GM23248 (cell line): Measurements from ENCODE around the gene TNNI3. TPM values are rescaled to one million over a fixed set of nuclear protein-coding genes. Genes with fewer than 3 reads are reported as not detected.

Experiments used
- DNase-seq: peaks from one replicate; pipeline ENCODE4 v3.0.0-alpha.2; 2015
- H2AFZ ChIP-seq: fragments of 200-600 bp; sonication (generic); 2 replicates; pipeline ENCODE4 v1.6.1; 2016; ENCODE audit warnings: antibody characterized with exemption
- H3F3A ChIP-seq: fragments of 200-600 bp; sonication (generic); 2 replicates; pipeline ENCODE4 v1.6.1; 2016; ENCODE audit warnings: mild to moderate bottlenecking, antibody characterized with exemption, mixed run types; ENCODE audit not compliant: insufficient read depth
- H3K27ac ChIP-seq: fragments of 200-600 bp; sonication (generic); 2 replicates; pipeline ENCODE4 v1.5.1; 2016; ENCODE audit warnings: mild to moderate bottlenecking
- H3K27me3 ChIP-seq: fragments of 200-600 bp; sonication (generic); replicated peaks from 2 replicates; pipeline ENCODE4 v1.6.1; 2016; ENCODE audit warnings: mild to moderate bottlenecking; ENCODE audit not compliant: insufficient read depth
- H3K36me3 ChIP-seq: fragments of 200-600 bp; sonication (generic); 2 replicates; pipeline ENCODE4 v1.6.1; 2016; ENCODE audit warnings: low read depth, mild to moderate bottlenecking
- H3K4me1 ChIP-seq: fragments of 200-600 bp; sonication (generic); 2 replicates; pipeline ENCODE4 v1.6.1; 2016; ENCODE audit warnings: mild to moderate bottlenecking; ENCODE audit not compliant: insufficient read depth
- H3K4me2 ChIP-seq: fragments of 200-600 bp; sonication (generic); one replicate; pipeline ENCODE4 v1.6.1; 2016; ENCODE audit warnings: mild to moderate bottlenecking; ENCODE audit not compliant: unreplicated experiment
- H3K4me3 ChIP-seq: fragments of 200-600 bp; sonication (generic); 2 replicates; pipeline ENCODE4 v1.5.1; 2016; ENCODE audit warnings: mild to moderate bottlenecking
- H3K79me2 ChIP-seq: fragments of 200-600 bp; sonication (generic); 2 replicates; pipeline ENCODE4 v1.6.1; 2016; ENCODE audit warnings: mild to moderate bottlenecking; ENCODE audit not compliant: insufficient read depth
- H3K9ac ChIP-seq: fragments of 200-600 bp; sonication (generic); 2 replicates; pipeline ENCODE4 v1.6.1; 2016; ENCODE audit warnings: mild to moderate bottlenecking
- H3K9me2 ChIP-seq: fragments of 200-600 bp; sonication (generic); 2 replicates; pipeline ENCODE4 v1.6.1; 2016; ENCODE audit warnings: mixed run types, mild to moderate bottlenecking, moderate library complexity; ENCODE audit not compliant: insufficient read depth
- H3K9me3 ChIP-seq: fragments of 200-600 bp; sonication (generic); one replicate; pipeline ENCODE4 v1.6.1; 2017; ENCODE audit warnings: low read depth
- H4K20me1 ChIP-seq: fragments of 200-600 bp; sonication (generic); 2 replicates; pipeline ENCODE4 v1.6.0; 2016; ENCODE audit not compliant: insufficient read depth
- EZH2 ChIP-seq: fragments of 200-600 bp; sonication (generic); IDR thresholded peaks from 2 replicates; pipeline ENCODE4 v1.6.1; 2018; ENCODE audit warnings: antibody characterized with exemption, mild to moderate bottlenecking; ENCODE audit not compliant: insufficient read depth, poor library complexity, severe bottlenecking
- EZH2phosphoT487 ChIP-seq: fragments of 200-600 bp; sonication (generic); IDR thresholded peaks from 2 replicates; pipeline ENCODE4 v1.6.1; 2018; ENCODE audit warnings: antibody characterized with exemption, moderate library complexity, mild to moderate bottlenecking, low read depth; ENCODE audit not compliant: insufficient read depth
- WGBS, 2 experiments: methylation state at CpG; one replicate each; pipeline ENCODE4 v1.1.6; 2015 to 2017; ENCODE audit warnings: low lambda C conversion rate in 2 of 2, low coverage in 1 of 2; ENCODE audit errors: missing lambda C conversion rate in 2 of 2; 5-methylcytosine and 5-hydroxymethylcytosine counted together
- in situ Hi-C: fragments of 300-500 bp; cut with MboI; formaldehyde crosslinking; loops from 2 replicates; pipeline ENCODE4 v1.15.0; 2020
- polyA plus RNA-seq: library from polyadenylated mRNA; unstranded; fragments of >200 nt; fragmentation: Nextera tagmentation; extraction: Ambion mirVana; gene quantifications from 2 replicates; pipeline ENCODE4 v1.2.1, GENCODE V29; 2016
- total RNA-seq: library from RNA; depleted of rRNA; stranded (reverse); fragments of >200 nt; shearing (Covaris generic); gene quantifications from 2 replicates; pipeline ENCODE4 v1.2.3, GENCODE V29; 2014

Gene TNNI3
- total and polyA plus RNA-seq, 2 experiments from 2014 or later: not detected

DNA sequence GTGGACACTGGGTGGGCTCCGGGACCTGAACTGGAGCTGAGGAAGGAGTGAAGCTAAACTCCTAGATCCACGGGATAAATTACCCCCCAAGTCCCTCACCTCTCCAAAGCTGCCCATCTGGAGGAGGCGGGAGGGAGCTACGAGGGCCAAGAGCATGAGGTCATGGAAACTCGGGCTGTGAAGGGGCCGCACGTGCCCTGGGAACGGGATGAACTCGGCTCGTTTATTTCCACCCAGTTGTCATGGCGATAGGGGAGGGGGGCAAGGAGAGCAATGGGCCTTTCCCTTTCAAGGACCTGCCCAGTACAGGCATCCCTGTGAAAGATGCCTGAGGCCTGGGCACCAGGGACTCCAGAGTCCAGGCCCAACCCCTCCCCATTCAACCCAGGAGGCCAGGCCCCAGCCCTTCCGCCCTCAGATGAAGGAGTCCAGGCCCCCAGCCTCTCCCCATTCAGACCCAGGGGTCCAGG lies 43.9 kb downstream of the TNNI3 start:
- Histone ChIP-seq H3K27ac (peak overlapping the region; percentile 75), H3K4me3 (no peak overlapping the region)

DNA sequence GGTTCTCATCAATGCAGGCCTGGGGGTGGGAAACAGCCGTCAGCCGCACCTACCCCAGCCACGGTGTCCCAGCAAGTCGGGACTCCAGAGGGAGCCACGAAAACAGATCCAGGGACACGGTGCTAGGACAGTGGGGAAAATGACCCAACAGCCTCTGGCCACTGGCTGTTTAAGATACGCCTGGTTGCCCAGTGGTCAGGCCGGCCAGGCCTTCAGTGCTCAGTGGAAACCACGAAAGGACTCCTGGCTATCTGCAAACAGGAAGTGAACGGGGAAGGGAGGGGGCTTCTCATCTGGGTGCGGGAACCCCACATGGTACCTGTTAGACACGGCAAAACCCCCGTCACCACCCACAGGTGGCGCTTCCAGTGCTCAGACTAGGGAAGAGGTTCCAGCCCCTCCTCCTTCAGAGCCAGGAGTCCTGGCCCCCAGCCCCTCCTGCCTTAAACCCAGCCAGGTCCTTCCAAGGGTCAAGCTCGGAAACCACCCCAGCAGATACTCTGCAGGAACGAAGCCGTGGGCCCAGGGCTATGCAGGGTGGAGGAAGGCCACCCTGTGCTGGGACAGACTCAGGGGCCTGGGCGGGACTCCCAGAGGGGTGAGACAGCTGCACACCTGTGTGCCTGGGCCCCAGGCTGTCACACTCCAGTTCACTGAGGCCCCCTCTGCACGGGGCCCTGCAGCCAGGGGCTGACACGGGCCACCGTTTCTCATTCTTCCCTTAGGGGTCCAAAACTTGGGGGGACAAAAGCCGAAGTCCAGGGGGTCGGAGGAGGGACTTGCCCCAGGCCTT lies 44.6 kb downstream of the TNNI3 start:
- 48 to 53% methylated on average over 23 of the region's 23 CpGs for WGBS, 2 experiments
- TF ChIP-seq EZH2: no peak
- no peak for DNase-seq
- no peaks in the 10 kb centered on the region for H3K9me2 ChIP-seq
- H3F3A ChIP-seq: no peaks in the 10 kb centered on the region; the same call in 1 of the 2 replicates
- H3K9me3 ChIP-seq: no peaks in the 10 kb centered on the region
- no peak overlapping the region for H2AFZ ChIP-seq
- peak overlapping the region; percentile 1 for H3K4me2 ChIP-seq
- H3K27ac ChIP-seq: peak overlapping the region; percentile 75
- no peaks in the 10 kb centered on the region for H3K27me3 ChIP-seq
- peaks cover 22% of the 10 kb centered on the region for H3K4me1 ChIP-seq
- no peak overlapping the region for H3K4me3 ChIP-seq
- H3K36me3 ChIP-seq: no peaks in the 10 kb centered on the region
- in situ Hi-C loops: no loop called here
- H3K9ac ChIP-seq: peak overlapping the region; percentile 90
- peaks cover 90% of the 10 kb centered on the region for H3K79me2 ChIP-seq
- H4K20me1 ChIP-seq: 0 out of 2 replicates have a peak, but pooled peaks cover 3% of the 10 kb centered on the region

More for the DNA sequence above, 43.9 kb downstream of the TNNI3 start:
- in situ Hi-C loops: no loop called here
- Histone ChIP-seq H3K79me2 (peaks cover 83% of the 10 kb centered on the region), H3K9me3 (no peaks in the 10 kb centered on the region), H3F3A (no peaks in the 10 kb centered on the region; the same call in 1 of the 2 replicates), H3K9ac (peak overlapping the region; percentile 90), H3K4me1 (peaks cover 26% of the 10 kb centered on the region), H3K36me3 (no peaks in the 10 kb centered on the region), H3K9me2 (no peaks in the 10 kb centered on the region), H3K4me2 (peak overlapping the region; percentile 1), H4K20me1 (0 out of 2 replicates have a peak, but pooled peaks cover 3% of the 10 kb centered on the region), H3K27me3 (no peaks in the 10 kb centered on the region), H2AFZ (no peak overlapping the region)
- WGBS, 2 experiments: 25 to 28% methylated on average over 12 of the region's 12 CpGs
- TF ChIP-seq EZH2phosphoT487 (no peak), EZH2 (no peak)
- DNase-seq: peak; percentile 96

DNA sequence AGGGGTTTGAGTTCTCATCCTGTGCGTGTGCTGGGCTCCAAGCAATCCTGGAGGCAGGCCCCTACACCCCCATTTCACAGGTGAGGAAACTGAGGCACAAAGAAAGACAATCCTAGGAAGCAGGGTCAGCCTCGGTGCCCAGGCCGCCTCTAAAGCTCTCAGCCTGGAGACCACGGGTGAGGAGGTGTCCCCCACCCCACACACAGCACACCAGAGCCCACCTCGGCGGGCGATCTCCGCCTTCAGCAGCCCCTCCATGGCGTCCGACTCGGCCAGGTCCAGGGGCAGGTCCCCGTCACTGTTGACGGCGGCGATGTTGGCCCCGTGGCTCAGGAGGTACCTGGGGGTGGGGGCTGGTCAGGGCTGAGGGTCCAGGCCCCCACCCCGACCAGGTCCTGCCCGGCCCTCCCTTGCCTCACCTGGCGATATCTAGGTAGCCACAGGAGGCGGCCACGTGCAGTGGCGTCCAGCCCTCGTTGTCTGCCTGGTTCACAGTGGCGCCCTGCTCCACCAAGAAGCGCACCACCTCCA lies 45.2 kb downstream of the TNNI3 start:
- H3K4me3 ChIP-seq: no peak overlapping the region
- no peaks in the 10 kb centered on the region; the same call in 1 of the 2 replicates for H3F3A ChIP-seq
- no peak overlapping the region for H2AFZ ChIP-seq
- peaks cover 95% of the 10 kb centered on the region for H3K79me2 ChIP-seq
- H3K9ac ChIP-seq: peak overlapping the region; percentile 90; the same call in 1 of the 2 replicates
- H3K4me1 ChIP-seq: peaks cover 22% of the 10 kb centered on the region
- no peaks in the 10 kb centered on the region for H3K36me3 ChIP-seq
- H3K27me3 ChIP-seq: no peaks in the 10 kb centered on the region
- no peak for TF ChIP-seq EZH2phosphoT487
- TF ChIP-seq EZH2: no peak
- H4K20me1 ChIP-seq: 0 out of 2 replicates have a peak, but pooled peaks cover 3% of the 10 kb centered on the region
- no peaks in the 10 kb centered on the region for H3K9me2 ChIP-seq
- 91 to 94% methylated on average over 24 to 25 of the region's 25 CpGs for WGBS, 2 experiments
- in situ Hi-C loops: no loop called here
- H3K9me3 ChIP-seq: no peaks in the 10 kb centered on the region
- H3K27ac ChIP-seq: 0 out of 2 replicates have a peak overlapping the region, but pooled peaks have one; percentile 75
- DNase-seq: no peak
- H3K4me2 ChIP-seq: no peak overlapping the region

DNA sequence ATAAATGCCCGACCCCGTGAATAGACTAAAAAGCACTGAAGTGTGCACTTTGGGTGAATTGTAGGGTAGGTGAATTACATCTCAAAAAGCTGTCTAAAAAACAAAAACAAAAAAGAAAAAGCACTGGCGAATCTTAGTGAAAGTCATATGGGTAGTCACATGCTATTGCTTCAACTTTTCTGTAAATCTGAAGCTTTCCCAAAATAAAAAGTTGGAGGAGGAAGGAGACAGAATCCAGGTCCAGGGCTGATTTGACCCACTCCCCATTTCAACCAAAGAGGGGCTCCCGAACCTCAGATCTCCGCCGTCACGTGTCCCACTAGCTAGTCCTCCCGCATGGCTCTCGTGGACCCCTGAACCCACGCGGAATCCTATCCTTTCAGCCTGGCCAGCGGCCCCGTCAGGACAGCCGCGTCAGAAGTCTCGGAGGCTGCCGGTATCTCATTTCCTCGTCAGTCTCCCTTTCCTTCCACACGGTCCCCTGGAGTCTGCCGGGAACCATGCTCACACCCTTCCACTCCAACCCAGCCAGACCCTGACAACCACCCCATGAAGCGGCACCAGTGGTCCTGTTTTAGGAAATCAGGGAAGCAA lies 46.2 kb downstream of the TNNI3 start:
- no peak overlapping the region for H3K9ac ChIP-seq
- no peaks in the 10 kb centered on the region for H3K9me3 ChIP-seq
- no peaks in the 10 kb centered on the region for H3K36me3 ChIP-seq
- H3K27ac ChIP-seq: 0 out of 2 replicates have a peak overlapping the region, but pooled peaks have one; percentile 12
- DNase-seq: no peak
- peaks cover 98% of the 10 kb centered on the region for H3K79me2 ChIP-seq
- peaks cover 22% of the 10 kb centered on the region for H3K4me1 ChIP-seq
- H3K9me2 ChIP-seq: no peaks in the 10 kb centered on the region
- no peaks in the 10 kb centered on the region for H3K27me3 ChIP-seq
- H2AFZ ChIP-seq: no peak overlapping the region
- TF ChIP-seq EZH2phosphoT487 (no peak), EZH2 (no peak)
- 0 out of 2 replicates have a peak, but pooled peaks cover 3% of the 10 kb centered on the region for H4K20me1 ChIP-seq
- in situ Hi-C loops: no loop called here
- 52 to 53% methylated on average over 20 to 21 of the region's 21 CpGs for WGBS, 2 experiments
- no peaks in the 10 kb centered on the region for H3F3A ChIP-seq
- no peak overlapping the region for H3K4me2 ChIP-seq
- no peak overlapping the region for H3K4me3 ChIP-seq
